Measurements from ENCODE around the gene PRG3. TPM values are rescaled to one million over a fixed set of nuclear protein-coding genes. Genes with fewer than 3 reads are reported as not detected.

The PRG3 gene
- total and polyA plus RNA-seq, 8 donors = not detected

DNA sequence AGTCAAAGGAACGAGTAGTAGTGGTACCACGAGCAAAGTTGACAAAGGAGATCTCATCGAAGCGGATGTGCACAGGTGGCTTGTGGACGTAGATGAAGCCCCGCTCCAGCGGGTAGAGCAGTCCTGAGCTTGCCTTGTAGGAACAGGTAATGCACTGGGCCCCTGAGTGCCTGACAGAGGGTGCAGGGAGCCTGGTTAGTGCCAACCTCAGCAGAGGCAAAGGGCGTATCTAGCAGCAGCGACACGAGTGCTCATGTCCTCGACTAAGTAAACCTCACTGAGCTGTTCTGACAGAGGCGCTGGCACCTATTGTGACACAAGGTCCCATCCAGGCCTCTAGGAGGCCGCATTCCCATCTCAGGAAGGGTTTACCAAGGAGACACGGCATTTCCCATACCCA lies 49.2 kb downstream of the PRG3 start:
- intact Hi-C loops (cut with DNase I) = no loop called here
- Histone ChIP-seq H3K27me3 (no peaks in the 10 kb centered on the region), H3K27ac (no peak overlapping the region), H3K9me3 (no peaks in the 10 kb centered on the region), H3K4me3 (no peak overlapping the region), H3K4me1 (peaks cover 3 to 9% (median 4%) of the 10 kb centered on the region in 3 donors), H3K36me3 (peaks cover 0 to 43% (median 32%) of the 10 kb centered on the region in 3 donors)
- 92 to 95% methylated on average over 14 of the region's 14 CpGs for WGBS, 2 donors
- DNase-seq (peak in 3 of 6 donors; percentile 10 to 33 (median 30)), ATAC-seq (no peak), FAIRE-seq (no peak)
- TF ChIP-seq CTCF (IDR thresholded peaks at IDR 0.05) = no peak

GRCh38 chr11:57330029-57330428 lies 50.9 kb downstream of the PRG3 start:
- Histone ChIP-seq H3K4me1 (peaks cover 3 to 20% (median 12%) of the 10 kb centered on the region in 3 donors), H3K27me3 (no peaks in the 10 kb centered on the region), H3K36me3 (peaks cover 0 to 43% (median 32%) of the 10 kb centered on the region in 3 donors), H3K9me3 (no peaks in the 10 kb centered on the region), H3K27ac (no peak overlapping the region), H3K4me3 (no peak overlapping the region)
- no peak for ATAC-seq
- DNase-seq = peak in 2 of 6 donors; percentile 2 to 39
- no peak for FAIRE-seq
- TF ChIP-seq CTCF (IDR thresholded peaks at IDR 0.05) = no peak
- WGBS, 2 donors = 96% methylated on average over 9 of the region's 9 CpGs
- intact Hi-C loops (cut with DNase I) = no loop called here

DNA sequence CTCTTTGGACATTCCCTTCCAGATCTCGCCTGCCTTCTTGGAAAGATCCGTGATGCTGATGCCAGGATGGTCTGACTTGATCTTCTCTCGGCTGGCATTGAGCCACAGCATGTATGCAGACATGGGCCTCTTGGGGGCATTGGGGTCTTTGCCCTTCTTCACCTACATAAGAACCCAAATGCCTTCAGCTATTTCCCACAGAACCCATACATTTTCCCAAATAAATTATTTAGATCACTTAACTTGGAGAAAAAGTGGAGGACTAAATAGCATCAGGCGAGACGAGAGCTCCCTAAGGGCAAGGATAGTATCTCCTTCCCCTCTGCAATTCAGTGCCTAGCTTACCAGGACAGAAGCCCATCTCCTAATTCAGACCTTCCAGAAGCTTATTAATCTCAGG lies 53.2 kb downstream of the PRG3 start:
- intact Hi-C loops (cut with DNase I) = no loop called here
- Histone ChIP-seq H3K36me3 (peaks cover 0 to 41% (median 26%) of the 10 kb centered on the region in 3 donors), H3K9me3 (no peaks in the 10 kb centered on the region), H3K4me1 (peaks cover 8 to 19% (median 13%) of the 10 kb centered on the region in 3 donors), H3K27me3 (no peaks in the 10 kb centered on the region), H3K4me3 (no peak overlapping the region), H3K27ac (no peak overlapping the region)
- TF ChIP-seq CTCF (IDR thresholded peaks at IDR 0.05) = no peak
- WGBS, 2 donors = 93 to 94% methylated on average over 5 of the region's 5 CpGs
- no peak for ATAC-seq
- FAIRE-seq = no peak
- DNase-seq = peak in 1 of 6 donors; percentile 21

Other genes starting within 250 kb of the PRG3 start
- gene LRRC55, start 199.2 kb downstream of the PRG3 start, total RNA-seq = 1 to 10 TPM in 1 of 6 donors, under 1 TPM in 5; 0.03 to 1.2 (median 0.06) TPM
- under 1 TPM; 0.08 to 0.21 TPM for gene LRRC55, start 199.2 kb downstream of the PRG3 start, polyA plus RNA-seq
- gene APLNR, start 143.9 kb downstream of the PRG3 start, total RNA-seq = 1 to 10 TPM in 4 of 6 donors, under 1 TPM in 2; 0.41 to 7.3 (median 1.7) TPM
- gene APLNR, start 143.9 kb downstream of the PRG3 start, polyA plus RNA-seq = 1 to 10 TPM in 1 of 2 donors, under 1 TPM in 1; 0.19 to 1.2 TPM
- gene TNKS1BP1, start 56.2 kb downstream of the PRG3 start, total RNA-seq = 100 to 1,000 TPM in 1 of 6 donors, 10 to 100 TPM in 5; 63.4 to 109 (median 77.3) TPM
- 100 to 1,000 TPM; 111 to 172 TPM for gene TNKS1BP1, start 56.2 kb downstream of the PRG3 start, polyA plus RNA-seq
- 10 to 100 TPM; 35.3 to 61.9 (median 45.4) TPM for gene SSRP1, start 45.3 kb downstream of the PRG3 start, total RNA-seq
- gene SSRP1, start 45.3 kb downstream of the PRG3 start, polyA plus RNA-seq = 10 to 100 TPM; 20.5 to 41.8 TPM
- gene P2RX3, start 42.8 kb downstream of the PRG3 start, total RNA-seq = under 1 TPM in 2 of 6 donors, not detected in 4; 0.16 TPM
- under 1 TPM in 1 of 2 donors, not detected in 1; 0.07 TPM for gene P2RX3, start 42.8 kb downstream of the PRG3 start, polyA plus RNA-seq
- not detected for gene PRG2, start 9.5 kb upstream of the PRG3 start, total RNA-seq
- gene PRG2, start 9.5 kb upstream of the PRG3 start, polyA plus RNA-seq = under 1 TPM; 0.57 to 0.96 TPM
- gene SLC43A3, start 46.0 kb upstream of the PRG3 start, total RNA-seq = 10 to 100 TPM in 5 of 6 donors, 1 to 10 TPM in 1; 6.7 to 34.9 (median 10.8) TPM
- gene SLC43A3, start 46.0 kb upstream of the PRG3 start, polyA plus RNA-seq = 10 to 100 TPM; 16.4 to 18.2 TPM
- 1 to 10 TPM in 3 of 6 donors, under 1 TPM in 3; 0.55 to 2.7 (median 1.1) TPM for gene RTN4RL2, start 79.4 kb upstream of the PRG3 start, total RNA-seq
- gene RTN4RL2, start 79.4 kb upstream of the PRG3 start, polyA plus RNA-seq = 1 to 10 TPM; 1.4 to 2.6 TPM
- gene SLC43A1, start 134.6 kb upstream of the PRG3 start, total RNA-seq = 100 to 1,000 TPM in 4 of 6 donors, 10 to 100 TPM in 2; 78.3 to 280 (median 137) TPM
- 100 to 1,000 TPM; 100 to 110 TPM for gene SLC43A1, start 134.6 kb upstream of the PRG3 start, polyA plus RNA-seq
- gene TIMM10, start 149.6 kb upstream of the PRG3 start, total RNA-seq = 10 to 100 TPM; 12.2 to 32.6 (median 21.7) TPM
- gene TIMM10, start 149.6 kb upstream of the PRG3 start, polyA plus RNA-seq = 10 to 100 TPM; 15.7 to 25.8 TPM
- gene SMTNL1, start 156.4 kb upstream of the PRG3 start, total RNA-seq = not detected
- not detected for gene SMTNL1, start 156.4 kb upstream of the PRG3 start, polyA plus RNA-seq
- gene UBE2L6, start 186.5 kb upstream of the PRG3 start, total RNA-seq = 10 to 100 TPM in 5 of 6 donors, 1 to 10 TPM in 1; 9.6 to 46.4 (median 11.5) TPM
- 10 to 100 TPM; 12.9 to 18.9 TPM for gene UBE2L6, start 186.5 kb upstream of the PRG3 start, polyA plus RNA-seq
- gene SERPING1, start 216.5 kb upstream of the PRG3 start, total RNA-seq = 100 to 1,000 TPM; 135 to 399 (median 170) TPM
- 100 to 1,000 TPM; 292 to 360 TPM for gene SERPING1, start 216.5 kb upstream of the PRG3 start, polyA plus RNA-seq

Measured in pancreas (tissue), 10 donors.